ENCODE results near the gene CMC1. TPM values are rescaled to one million over a fixed set of nuclear protein-coding genes. Genes with fewer than 3 reads are reported as not detected.

Gene CMC1
- total RNA-seq, 1 experiment from 2014 or later: 15.9 TPM

DNA sequence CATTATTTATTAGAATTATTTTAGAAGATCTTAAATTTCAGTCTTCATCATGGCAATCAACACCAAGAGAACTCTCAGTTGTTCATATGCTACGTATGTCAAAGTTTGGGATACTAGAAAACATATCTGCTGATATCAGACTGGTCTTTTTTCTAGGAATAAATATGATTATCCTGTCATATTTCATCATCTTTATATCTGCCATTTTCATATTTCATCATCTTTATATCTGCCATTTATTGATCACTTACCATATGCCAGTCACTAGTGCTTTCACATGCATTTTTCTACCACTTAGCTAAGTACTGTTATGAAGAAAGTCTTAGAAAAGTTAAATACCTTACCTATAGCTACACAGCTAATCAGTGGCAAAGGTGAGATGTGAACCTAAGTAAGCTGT lies 104.3 kb downstream of the CMC1 start:
- no peak overlapping the region for H3K4me3 ChIP-seq (ENCODE audit: low read depth in 2 of 2, low read length in 2 of 2)

DNA sequence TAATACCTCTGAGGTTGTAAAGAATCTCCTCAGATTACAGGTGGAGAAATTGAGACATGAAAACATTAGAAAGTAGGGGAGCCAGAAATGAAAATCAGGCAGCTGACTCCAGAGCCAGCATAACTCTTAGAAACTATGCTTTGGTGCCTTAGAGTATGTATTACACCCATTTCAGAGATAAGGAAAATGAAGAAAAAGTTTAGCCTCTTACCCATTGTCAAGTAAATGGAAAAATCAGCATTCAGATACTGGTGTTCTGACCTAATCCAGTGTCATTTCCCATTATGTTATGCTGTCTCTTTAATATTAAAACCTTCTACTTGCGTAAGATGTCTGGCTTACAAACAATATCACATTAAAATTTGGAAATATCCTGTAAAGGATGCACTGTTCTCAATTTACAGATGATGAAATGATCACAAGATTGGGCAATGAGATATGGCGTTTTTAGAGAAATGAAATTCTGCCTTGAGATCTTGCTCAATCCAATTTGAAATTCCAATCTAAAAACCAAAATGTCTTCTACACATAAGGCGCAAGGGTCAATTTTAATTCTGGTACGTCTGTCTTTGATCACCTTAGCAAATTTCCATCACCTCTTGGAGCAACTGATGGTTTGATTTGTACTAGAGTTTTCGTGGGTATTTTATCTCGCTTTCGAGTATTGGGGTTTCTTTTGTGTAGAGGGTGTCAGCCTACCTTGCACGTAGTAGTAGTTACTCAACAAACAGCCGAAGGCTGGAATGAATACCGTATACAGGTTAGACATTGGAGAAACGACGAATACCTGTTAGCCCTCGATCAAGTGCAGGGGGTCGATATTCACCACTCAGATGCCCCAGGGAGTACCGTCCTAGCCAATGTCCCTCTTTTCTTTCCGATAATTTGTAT lies 106.2 kb downstream of the CMC1 start:
- no peak for TF ChIP-seq SIN3A (IDR thresholded peaks at IDR 0.05; ENCODE audit: borderline replicate concordance, insufficient read depth, low read depth, low read length)
- TF ChIP-seq, protein P1, sequence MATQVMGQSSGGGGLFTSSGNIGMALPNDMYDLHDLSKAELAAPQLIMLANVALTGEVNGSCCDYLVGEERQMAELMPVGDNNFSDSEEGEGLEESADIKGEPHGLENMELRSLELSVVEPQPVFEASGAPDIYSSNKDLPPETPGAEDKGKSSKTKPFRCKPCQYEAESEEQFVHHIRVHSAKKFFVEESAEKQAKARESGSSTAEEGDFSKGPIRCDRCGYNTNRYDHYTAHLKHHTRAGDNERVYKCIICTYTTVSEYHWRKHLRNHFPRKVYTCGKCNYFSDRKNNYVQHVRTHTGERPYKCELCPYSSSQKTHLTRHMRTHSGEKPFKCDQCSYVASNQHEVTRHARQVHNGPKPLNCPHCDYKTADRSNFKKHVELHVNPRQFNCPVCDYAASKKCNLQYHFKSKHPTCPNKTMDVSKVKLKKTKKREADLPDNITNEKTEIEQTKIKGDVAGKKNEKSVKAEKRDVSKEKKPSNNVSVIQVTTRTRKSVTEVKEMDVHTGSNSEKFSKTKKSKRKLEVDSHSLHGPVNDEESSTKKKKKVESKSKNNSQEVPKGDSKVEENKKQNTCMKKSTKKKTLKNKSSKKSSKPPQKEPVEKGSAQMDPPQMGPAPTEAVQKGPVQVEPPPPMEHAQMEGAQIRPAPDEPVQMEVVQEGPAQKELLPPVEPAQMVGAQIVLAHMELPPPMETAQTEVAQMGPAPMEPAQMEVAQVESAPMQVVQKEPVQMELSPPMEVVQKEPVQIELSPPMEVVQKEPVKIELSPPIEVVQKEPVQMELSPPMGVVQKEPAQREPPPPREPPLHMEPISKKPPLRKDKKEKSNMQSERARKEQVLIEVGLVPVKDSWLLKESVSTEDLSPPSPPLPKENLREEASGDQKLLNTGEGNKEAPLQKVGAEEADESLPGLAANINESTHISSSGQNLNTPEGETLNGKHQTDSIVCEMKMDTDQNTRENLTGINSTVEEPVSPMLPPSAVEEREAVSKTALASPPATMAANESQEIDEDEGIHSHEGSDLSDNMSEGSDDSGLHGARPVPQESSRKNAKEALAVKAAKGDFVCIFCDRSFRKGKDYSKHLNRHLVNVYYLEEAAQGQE (IDR thresholded peaks at IDR 0.05; ENCODE audit: insufficient read depth in 1 of 2, low read depth in 2 of 2, low read length in 1 of 2): no peak
- no peak for TF ChIP-seq TCF7L2 (IDR thresholded peaks at IDR 0.05; ENCODE audit: low read depth, low read length)
- TF ChIP-seq, protein P2, sequence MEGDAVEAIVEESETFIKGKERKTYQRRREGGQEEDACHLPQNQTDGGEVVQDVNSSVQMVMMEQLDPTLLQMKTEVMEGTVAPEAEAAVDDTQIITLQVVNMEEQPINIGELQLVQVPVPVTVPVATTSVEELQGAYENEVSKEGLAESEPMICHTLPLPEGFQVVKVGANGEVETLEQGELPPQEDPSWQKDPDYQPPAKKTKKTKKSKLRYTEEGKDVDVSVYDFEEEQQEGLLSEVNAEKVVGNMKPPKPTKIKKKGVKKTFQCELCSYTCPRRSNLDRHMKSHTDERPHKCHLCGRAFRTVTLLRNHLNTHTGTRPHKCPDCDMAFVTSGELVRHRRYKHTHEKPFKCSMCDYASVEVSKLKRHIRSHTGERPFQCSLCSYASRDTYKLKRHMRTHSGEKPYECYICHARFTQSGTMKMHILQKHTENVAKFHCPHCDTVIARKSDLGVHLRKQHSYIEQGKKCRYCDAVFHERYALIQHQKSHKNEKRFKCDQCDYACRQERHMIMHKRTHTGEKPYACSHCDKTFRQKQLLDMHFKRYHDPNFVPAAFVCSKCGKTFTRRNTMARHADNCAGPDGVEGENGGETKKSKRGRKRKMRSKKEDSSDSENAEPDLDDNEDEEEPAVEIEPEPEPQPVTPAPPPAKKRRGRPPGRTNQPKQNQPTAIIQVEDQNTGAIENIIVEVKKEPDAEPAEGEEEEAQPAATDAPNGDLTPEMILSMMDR (IDR thresholded peaks at IDR 0.05): no peak
- no peak for TF ChIP-seq POLR2AphosphoS5 (IDR thresholded peaks at IDR 0.05; ENCODE audit: low read depth, low read length)
- Histone ChIP-seq H3K36me3 (ENCODE audit: control insufficient read depth, insufficient read depth, low read length) (no peaks in the 10 kb centered on the region; the same call in none of the 2 replicates), H3K9me3 (ENCODE audit: control insufficient read depth, insufficient read depth, low read depth, low read length) (no peaks in the 10 kb centered on the region), H3K27me3 (ENCODE audit: control insufficient read depth, insufficient read depth, low read length) (no peaks in the 10 kb centered on the region), H3K4me1 (ENCODE audit: control insufficient read depth, insufficient read depth, low read length) (peaks cover 20% of the 10 kb centered on the region; the same call in 1 of the 2 replicates), H3K27ac (ENCODE audit: low read length) (peak overlapping the region; percentile 91), H3K4me3 (ENCODE audit: low read depth in 2 of 2, low read length in 2 of 2) (peak overlapping the region; percentile 78 to 91)
- intact Hi-C loops (cut with micrococcal nuclease; ENCODE audit: unreplicated experiment): no loop called here
- ChIA-PET POLR2A (interaction anchor here (1.3 kb wide), 1 partner anchor 20 kb away, joined by 3 read pairs; no protein-coding TSS in a partner anchor), CTCF (interaction anchor here (0.5 kb wide), 1 partner anchor 923 kb away, joined by 5 read pairs; no protein-coding TSS in a partner anchor)
- in situ Hi-C loops (cut with HindIII; ENCODE audit: low pct_unique_long_range_greater_than_20kb, low sequenced_read_pairs): no loop called here
- ATAC-seq (no peak), DNase-seq (ENCODE audit: low read depth, low spot score) (no peak)
- BruUV-seq (replicated peaks): TSS peak; percentile 64

More for the DNA sequence above, 104.3 kb downstream of the CMC1 start:
- DNase-seq (ENCODE audit: low read depth, low spot score): no peak
- intact Hi-C loops (cut with micrococcal nuclease; ENCODE audit: unreplicated experiment) (no loop called here), in situ Hi-C loops (cut with HindIII; ENCODE audit: low pct_unique_long_range_greater_than_20kb, low sequenced_read_pairs) (no loop called here)
- H3K9me3 ChIP-seq (ENCODE audit: control insufficient read depth, insufficient read depth, low read depth, low read length): no peaks in the 10 kb centered on the region
- no peaks in the 10 kb centered on the region; the same call in none of the 2 replicates for H3K36me3 ChIP-seq (ENCODE audit: control insufficient read depth, insufficient read depth, low read length)
- H3K27me3 ChIP-seq (ENCODE audit: control insufficient read depth, insufficient read depth, low read length): no peaks in the 10 kb centered on the region
- peaks cover 20% of the 10 kb centered on the region; the same call in 1 of the 2 replicates for H3K4me1 ChIP-seq (ENCODE audit: control insufficient read depth, insufficient read depth, low read length)
- ChIA-PET POLR2A (no interaction called here), CTCF (no interaction called here)
- BruUV-seq (replicated peaks): no TSS peak
- H3K27ac ChIP-seq (ENCODE audit: low read length): no peak overlapping the region
- ATAC-seq: no peak
- TF ChIP-seq POLR2AphosphoS5 (IDR thresholded peaks at IDR 0.05; ENCODE audit: low read depth, low read length) (no peak), TCF7L2 (IDR thresholded peaks at IDR 0.05; ENCODE audit: low read depth, low read length) (no peak), SIN3A (IDR thresholded peaks at IDR 0.05; ENCODE audit: borderline replicate concordance, insufficient read depth, low read depth, low read length) (no peak)
- TF ChIP-seq, protein P1 (IDR thresholded peaks at IDR 0.05; ENCODE audit: insufficient read depth in 1 of 2, low read depth in 2 of 2, low read length in 1 of 2): no peak
